Dermis blood vessel endothelial cell (primary cell): ENCODE data around the gene ARSJ. TPM values are rescaled to one million over a fixed set of nuclear protein-coding genes. Genes with fewer than 3 reads are reported as not detected.
"Not testable (repeated sequence)": the region's sequence is repeated elsewhere in the genome, so short reads cannot be mapped to it uniquely, and the experiment has no call there.

Experiments used
- DNase-seq: peaks from one replicate; pipeline ENCODE4 v3.0.0; 2010
- total RNA-seq: library from RNA; depleted of rRNA; stranded (reverse); fragments of >200 nt; gene quantifications from 2 replicates; pipeline ENCODE4 v1.2.3, GENCODE V29; 2014

The ARSJ gene
- total RNA-seq, 1 donor from 2014 or later = 26.2 TPM

GRCh38 chr4:113957956-113958355 lies 21.5 kb downstream of the ARSJ start:
- no peak for DNase-seq

- no peak for DNase-seq
Observed at GRCh38 chr4:113955948-113956347, 23.5 kb downstream of the ARSJ start.

DNA sequence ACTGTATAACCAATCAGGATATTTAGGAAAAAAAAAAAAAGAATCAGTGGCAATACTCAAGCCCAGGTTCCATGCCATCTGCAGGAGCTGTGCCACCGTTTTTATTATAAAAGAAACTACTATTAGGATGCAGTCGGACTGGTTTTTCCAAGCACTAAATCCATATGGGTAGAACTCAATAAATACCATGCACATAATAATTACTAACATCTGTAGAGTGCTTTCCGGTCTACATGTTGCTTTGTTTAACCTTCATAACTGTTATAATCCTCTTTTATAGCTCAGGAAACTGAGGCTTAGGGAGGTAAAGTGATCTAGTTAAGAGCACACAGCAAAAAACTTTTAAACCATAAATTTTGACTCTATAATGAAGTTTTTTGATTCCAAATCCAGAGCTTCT lies 24.0 kb downstream of the ARSJ start:
- DNase-seq = no peak

GRCh38 chr4:113953888-113954287 lies 25.6 kb downstream of the ARSJ start:
- no peak for DNase-seq

DNA sequence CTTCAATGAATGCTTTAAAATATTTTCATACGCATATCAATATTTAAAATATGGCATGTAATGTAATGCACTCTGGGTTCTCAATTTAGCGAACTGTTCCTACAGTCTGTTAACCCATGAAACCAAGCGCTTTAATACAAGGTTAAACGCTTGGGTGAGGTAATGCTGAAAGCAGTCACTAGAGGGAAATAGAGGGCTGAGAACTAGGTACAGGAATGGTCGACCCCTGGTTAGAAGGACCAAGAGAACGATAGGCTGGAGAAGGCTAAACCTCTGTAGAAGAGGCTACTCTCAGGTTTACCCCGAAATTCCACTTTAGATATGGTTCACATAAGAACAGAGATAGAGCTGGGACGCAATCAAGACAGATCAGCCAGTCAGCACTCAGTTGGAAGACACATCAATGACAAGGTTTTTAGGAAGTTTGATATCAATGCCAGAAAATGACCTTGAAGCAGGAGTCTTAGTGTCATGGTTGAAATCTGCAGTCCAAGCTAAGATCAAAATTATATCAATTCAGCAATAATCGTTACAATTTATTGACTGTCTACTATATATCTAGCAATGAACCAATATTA lies 26.9 kb downstream of the ARSJ start:
- peak; percentile 89 for DNase-seq

GRCh38 chr4:113951263-113951662 lies 28.2 kb downstream of the ARSJ start:
- no peak for DNase-seq

GRCh38 chr4:113950207-113950606 lies 29.2 kb downstream of the ARSJ start:
- no peak for DNase-seq

GRCh38 chr4:113947484-113947883 lies 32.0 kb downstream of the ARSJ start:
- DNase-seq = no peak

DNA sequence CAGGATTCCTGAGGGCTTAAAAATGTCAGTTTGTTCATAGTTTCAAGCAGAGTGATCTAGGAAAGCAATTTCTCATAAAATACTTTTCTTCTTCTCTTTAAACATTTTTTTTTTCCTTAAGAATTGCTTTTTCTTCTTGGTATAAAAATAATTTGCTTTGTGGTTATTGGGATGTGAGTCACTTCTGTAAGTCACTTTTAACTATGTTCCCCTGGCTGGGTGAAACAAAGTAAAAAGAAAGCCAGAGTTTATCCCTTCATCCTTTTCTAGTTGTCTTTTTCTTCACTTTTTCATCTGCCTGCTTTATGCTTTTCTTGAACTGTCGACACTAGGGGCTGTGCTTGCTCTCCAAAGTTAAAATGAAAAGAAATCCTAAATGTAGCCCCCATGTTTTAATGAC lies 33.5 kb downstream of the ARSJ start:
- no peak for DNase-seq

DNA sequence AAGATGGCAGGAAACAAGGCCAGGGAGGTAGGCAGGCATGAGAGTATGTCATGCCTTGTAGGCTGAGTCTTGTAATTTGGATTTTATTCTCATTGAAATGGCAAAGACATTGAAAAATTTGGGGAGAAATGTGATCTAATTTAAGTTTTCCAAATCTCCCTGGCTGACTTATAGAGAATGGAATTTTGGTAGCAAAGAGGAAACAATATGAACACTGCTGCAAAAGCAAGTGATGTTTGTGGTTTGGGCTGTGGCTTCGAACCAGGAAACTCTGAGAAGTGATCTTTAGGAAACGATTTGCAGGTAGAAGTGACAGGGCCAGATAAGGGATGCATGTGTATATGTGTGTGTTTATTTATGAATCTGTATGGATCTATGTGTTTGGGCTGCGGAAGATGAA lies 35.6 kb downstream of the ARSJ start:
- DNase-seq = no peak

DNA sequence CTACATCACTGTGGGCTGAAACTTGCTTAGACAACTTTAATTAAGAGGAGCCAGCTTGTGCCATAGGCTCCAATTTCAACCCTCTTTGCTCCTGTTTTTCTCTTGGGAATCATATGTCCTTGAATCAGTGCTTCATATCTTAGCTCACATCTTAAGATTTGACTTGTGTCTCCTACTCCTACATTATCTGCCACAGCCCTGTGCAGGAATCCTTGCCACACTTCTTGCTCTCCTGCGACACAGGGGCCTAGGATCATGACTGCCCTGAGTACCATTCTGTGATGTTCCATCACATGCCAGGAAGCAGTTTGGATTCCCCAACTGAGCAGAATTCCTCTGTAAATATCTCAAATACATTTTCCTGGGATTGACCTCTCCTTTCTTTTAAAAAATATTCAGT lies 36.4 kb downstream of the ARSJ start:
- DNase-seq = no peak

GRCh38 chr4:113941836-113942235 lies 37.6 kb downstream of the ARSJ start:
- DNase-seq = no peak

- not testable (repeated sequence) for DNase-seq
Observed at GRCh38 chr4:113940103-113940502, 39.3 kb downstream of the ARSJ start.

- no peak for DNase-seq
Observed at GRCh38 chr4:113935190-113935589, 44.3 kb downstream of the ARSJ start.

DNA sequence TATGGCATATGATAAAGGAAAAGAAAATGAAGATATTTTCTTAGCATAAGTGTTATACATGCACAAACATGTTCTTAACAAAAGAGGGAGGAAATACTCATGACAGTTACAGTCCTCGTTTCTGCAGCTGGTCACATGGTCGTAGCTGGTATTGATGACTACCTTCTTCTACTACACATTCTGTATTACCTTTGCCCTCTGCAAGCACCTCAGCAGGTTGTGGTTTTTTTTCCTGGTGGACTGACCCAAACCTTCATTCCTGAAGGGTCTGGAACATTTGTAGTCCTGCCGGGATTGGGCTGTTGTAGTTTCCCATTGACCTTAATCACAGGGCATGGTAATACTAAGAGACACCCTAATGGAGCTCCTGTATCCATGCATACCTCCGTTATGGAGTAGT lies 54.7 kb downstream of the ARSJ start:
- not testable (repeated sequence) for DNase-seq

DNA sequence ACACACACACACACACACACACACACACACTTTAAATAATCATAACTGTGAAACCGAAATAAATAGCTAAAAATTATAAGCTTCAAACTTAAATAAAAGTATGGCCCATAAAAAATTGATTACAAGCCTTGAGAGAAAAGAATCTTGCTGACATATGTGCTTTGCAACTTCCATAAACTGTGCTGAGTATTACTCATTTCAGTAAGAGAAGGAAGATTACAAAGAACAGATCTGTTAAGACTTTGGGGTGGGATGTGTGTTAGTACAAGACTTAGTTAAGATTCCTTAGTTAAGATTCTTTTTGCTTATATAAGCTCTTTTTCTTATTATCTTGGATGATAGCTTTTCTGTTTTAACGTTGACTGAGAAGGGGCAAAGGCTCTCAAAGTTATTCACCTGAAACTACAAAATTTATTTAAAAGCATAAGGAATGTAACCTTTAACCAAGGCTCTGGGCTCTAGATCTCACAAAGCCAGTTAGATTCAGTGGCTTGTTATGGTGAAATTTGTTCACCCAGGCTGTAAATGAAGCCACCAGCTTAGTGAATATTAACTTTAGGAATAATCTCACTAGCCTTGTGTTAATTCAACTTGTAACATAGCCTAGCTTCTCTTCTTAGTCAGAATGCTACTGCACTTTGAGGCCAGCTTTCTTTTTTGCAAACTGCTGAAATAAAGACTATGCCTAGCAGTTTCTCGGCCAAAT lies 58.2 kb downstream of the ARSJ start:
- no peak for DNase-seq

DNA sequence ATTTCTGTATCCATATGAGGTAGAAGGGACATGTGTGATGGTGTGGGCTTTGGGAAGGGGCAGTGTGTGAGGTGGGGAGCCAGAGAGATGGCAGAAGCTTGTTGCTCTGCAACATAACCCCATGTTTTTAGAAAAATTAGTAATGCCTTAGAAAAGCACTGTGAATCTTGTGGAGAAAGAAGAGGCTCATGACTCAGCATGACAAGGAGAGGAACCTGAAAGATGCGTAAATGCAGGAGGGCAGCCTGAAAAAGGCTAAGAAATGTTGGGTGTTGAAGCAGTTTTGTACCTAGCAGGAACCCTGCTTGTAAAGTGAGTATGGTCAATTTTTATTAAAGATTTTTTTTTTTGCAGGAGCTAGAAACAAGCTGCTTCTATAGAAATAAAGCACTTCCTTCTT lies 59.8 kb downstream of the ARSJ start:
- DNase-seq = no peak

DNA sequence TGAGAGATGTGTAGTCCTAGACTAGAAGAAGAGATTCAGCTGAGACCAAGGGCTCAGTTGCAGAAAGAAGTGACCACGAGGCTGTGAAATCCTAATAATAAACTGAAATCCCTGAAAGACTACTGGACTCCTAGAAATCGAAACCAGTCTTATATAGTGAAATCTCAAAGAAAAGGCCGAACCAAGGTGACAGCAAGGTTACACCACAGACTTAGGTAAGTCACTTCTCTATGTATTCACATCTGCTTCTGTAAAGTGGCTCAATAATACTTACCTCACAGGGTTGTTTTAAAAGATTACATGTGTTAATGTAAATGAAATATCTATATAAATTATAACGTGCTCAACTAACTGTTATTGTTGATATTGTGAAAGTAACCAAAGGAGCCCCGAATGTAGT lies 60.3 kb downstream of the ARSJ start:
- DNase-seq = no peak

DNA sequence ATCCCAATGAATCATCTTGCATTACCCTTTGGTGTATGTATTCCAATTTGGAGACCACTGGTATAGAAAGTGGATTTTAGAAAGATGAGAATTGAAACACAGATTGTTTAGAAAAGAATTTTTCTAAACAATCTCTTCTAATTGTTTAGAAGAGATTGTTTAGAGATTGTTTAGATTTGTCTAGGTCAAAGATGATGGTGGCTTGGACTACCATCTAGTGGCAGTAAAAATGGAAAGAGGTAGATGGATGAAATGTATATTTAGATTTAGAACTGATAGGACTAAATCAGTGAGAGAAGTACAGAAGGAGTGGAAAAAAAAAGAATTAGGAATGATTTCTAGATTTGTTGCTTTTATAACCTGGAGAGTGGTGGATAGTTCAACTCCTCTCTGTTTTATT lies 70.6 kb downstream of the ARSJ start:
- DNase-seq = peak; percentile 17

DNA sequence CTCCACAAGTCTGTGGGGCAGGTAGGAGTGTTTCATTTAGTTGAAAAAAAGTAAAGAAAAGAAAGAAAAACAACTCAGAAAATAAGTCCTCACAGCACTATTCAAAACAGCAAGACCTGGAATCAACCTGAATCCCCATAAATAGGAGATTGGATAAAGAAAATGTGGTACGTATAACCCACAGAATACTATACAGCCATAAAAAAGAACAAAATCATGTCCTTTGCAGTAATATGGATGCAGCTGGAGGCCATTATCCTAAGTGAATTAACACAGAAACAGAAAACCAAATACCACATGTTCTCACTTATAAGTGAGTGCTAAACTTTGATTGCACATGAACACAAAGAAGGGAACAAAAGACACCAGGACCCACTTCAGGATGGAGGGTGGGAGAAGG lies 71.9 kb downstream of the ARSJ start:
- no peak for DNase-seq

GRCh38 chr4:113905301-113905700 lies 74.1 kb downstream of the ARSJ start:
- DNase-seq = no peak

GRCh38 chr4:113904877-113905276 lies 74.6 kb downstream of the ARSJ start:
- no peak for DNase-seq

DNA sequence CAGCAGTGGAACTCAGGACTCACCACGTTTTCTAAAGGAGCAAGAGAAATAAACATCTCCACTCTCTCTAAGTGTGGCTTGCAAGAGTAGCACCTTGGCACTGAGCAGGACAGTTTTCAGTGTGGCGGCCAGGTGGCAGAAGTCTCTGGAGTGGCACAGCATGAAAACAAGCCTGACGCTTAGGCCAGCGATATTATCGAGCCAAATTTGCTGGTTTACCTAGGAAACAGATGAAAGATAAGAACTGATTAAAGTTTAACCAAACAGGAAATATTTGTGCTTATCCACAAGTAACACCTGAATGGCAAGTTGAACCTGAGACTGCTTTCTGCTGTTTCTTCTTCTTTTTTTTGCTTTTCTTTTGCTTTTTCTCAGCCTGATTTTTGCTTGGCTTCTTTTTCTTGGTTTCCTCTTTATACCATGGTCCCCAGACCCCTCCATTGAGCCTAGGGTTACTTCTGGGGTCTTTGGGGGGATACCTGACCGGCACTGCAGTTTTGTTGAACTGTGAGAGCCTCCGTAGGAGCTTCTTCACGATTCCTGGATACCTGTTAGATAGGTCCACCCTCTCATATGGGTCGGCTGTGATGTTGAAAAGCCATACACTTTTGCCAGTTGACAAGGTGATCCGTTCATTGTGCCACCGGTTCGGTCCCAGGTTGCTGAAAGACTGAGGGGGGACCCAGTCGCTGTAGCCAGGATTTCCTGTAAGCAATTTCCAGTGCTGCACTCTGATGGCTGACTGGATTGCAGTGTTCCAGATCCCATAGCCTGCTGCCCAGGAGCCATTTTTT lies 77.3 kb downstream of the ARSJ start:
- DNase-seq = peak; percentile 31
